Brain microvascular endothelial cell (primary cell): ENCODE measurements around the gene ALS2CL.
A peak's percentile ranks its signal among the peaks of the same experiment; 100 is the strongest.

ENCODE experiments used
- DNase-seq: peaks from one replicate; pipeline ENCODE4 v3.0.0-alpha.2; 2020
- H3K27ac ChIP-seq: fragments of 250-450 bp; sonication (Bioruptor Pico); 2 replicates; pipeline ENCODE4 v1.5.1; 2020; ENCODE audit warnings: mild to moderate bottlenecking, moderate library complexity
- H3K27me3 ChIP-seq: fragments of 250-450 bp; sonication (Bioruptor Pico); replicated peaks from 2 replicates; pipeline ENCODE4 v1.5.1; 2020; ENCODE audit warnings: mild to moderate bottlenecking
- H3K36me3 ChIP-seq: fragments of 250-450 bp; sonication (Bioruptor Pico); replicated peaks from 2 replicates; pipeline ENCODE4 v1.5.1; 2020; ENCODE audit warnings: mild to moderate bottlenecking
- H3K4me3 ChIP-seq: 2 replicates; pipeline ENCODE4 v1.5.1; 2011; ENCODE audit warnings: low read depth, mild to moderate bottlenecking, control low read depth, low read length, moderate library complexity
- in situ Hi-C: cut with HindIII; loops from 2 replicates; pipeline ENCODE4 v1.10.0; 2017; ENCODE audit warnings: low sequenced_read_pairs, low pct_ligation_motif_present
- TF ChIP-seq, protein P1 (sequence below): IDR thresholded peaks from 2 replicates; pipeline ENCODE4 v1.5.1; 2011; ENCODE audit warnings: low read depth, mild to moderate bottlenecking, moderate library complexity, low read length, control low read depth, inconsistent platforms; ENCODE audit errors: missing control alignments

ALS2CL gene

DNA sequence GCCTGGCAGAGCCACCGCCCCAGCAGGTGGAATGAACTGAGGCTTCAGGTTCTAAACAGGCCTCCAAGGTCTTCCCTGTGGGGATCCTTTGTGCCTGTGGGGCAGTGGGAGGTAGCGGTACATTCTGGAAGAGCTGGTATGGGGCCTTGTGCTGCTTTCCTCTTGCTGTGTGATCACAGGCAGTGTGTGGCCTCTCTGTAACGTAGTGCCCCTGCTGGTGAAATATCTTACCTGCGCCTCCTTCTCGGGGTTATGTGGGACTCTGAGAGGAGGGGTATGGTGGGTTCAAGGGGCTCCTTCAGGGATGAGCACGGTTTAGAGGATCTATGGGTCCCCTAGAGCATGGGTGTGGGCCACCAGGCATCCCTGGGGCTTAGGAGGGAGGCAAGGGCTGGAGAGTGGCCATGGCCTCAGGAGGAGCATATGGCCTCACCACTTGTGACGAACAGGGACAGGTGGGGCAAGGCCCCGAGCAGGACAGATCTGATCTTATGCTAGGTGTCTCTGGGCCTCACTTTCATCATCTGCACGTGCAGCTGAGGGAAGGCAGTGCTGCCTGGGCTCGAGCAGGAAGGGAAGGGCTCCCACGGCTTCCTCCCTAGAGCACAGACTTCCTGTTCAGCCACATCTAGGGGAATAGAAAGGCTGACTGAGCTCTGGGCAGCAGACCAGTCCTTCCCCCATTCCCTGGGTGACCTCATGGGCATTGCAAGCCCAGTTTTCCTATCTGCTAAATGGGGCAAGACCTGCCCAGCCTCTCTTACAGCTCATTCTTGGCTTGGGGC is 1.9 kb upstream of the ALS2CL start:
- no peak overlapping the region for H3K4me3 ChIP-seq
- no peak for DNase-seq
- TF ChIP-seq, protein P1, sequence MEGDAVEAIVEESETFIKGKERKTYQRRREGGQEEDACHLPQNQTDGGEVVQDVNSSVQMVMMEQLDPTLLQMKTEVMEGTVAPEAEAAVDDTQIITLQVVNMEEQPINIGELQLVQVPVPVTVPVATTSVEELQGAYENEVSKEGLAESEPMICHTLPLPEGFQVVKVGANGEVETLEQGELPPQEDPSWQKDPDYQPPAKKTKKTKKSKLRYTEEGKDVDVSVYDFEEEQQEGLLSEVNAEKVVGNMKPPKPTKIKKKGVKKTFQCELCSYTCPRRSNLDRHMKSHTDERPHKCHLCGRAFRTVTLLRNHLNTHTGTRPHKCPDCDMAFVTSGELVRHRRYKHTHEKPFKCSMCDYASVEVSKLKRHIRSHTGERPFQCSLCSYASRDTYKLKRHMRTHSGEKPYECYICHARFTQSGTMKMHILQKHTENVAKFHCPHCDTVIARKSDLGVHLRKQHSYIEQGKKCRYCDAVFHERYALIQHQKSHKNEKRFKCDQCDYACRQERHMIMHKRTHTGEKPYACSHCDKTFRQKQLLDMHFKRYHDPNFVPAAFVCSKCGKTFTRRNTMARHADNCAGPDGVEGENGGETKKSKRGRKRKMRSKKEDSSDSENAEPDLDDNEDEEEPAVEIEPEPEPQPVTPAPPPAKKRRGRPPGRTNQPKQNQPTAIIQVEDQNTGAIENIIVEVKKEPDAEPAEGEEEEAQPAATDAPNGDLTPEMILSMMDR = peak; percentile 52
- no peaks in the 10 kb centered on the region for H3K36me3 ChIP-seq
- no peak overlapping the region for H3K27ac ChIP-seq
- in situ Hi-C loops = no loop called here
- H3K27me3 ChIP-seq = no peaks in the 10 kb centered on the region

DNA sequence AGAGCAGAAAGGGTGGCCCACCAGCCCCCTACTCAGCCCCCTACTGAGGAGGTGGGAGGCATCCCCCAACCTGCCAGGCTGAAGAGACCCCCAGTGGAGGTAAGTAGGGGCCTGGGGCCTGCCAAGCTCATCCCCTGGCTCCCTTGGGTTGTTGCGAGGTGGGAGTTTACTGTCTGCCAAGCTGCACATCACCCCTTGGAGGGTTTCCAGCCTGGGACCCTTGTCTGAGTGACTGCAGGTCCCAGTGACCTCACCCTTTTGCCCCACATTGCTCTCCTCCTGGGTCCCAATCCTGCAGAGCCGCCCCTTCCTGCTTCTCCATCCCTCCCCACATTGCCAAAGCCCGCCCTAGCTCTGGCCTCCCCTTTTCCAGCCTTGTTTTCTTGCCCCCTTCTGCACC is 1.0 kb upstream of the ALS2CL start:
- Histone ChIP-seq H3K4me3 (no peak overlapping the region), H3K27ac (no peak overlapping the region), H3K27me3 (no peaks in the 10 kb centered on the region), H3K36me3 (no peaks in the 10 kb centered on the region)
- TF ChIP-seq, protein P1 = no peak
- in situ Hi-C loops = no loop called here
- no peak for DNase-seq

DNA sequence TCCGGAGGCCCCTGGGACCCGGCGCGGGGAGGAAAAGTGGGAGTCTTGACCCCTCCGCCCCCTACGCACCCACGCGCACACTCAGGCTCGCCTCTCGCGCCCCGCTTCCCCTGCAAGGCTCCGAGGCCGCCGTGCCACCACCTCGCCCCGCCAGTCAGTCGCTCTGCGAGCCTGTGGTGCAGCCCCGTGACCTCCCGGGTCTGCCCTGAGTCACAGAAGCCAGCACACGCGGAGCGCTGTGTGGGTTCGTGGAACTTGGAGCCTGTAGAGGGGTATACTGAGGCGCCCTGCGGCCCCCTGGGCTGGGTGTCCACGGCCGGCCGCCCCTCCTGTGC is 380 bp upstream of the ALS2CL start:
- no peaks in the 10 kb centered on the region for H3K27me3 ChIP-seq
- DNase-seq = no peak
- TF ChIP-seq, protein P1 = no peak
- H3K4me3 ChIP-seq = peak overlapping the region; percentile 39
- in situ Hi-C loops = no loop called here
- H3K36me3 ChIP-seq = no peaks in the 10 kb centered on the region
- H3K27ac ChIP-seq = no peak overlapping the region

DNA sequence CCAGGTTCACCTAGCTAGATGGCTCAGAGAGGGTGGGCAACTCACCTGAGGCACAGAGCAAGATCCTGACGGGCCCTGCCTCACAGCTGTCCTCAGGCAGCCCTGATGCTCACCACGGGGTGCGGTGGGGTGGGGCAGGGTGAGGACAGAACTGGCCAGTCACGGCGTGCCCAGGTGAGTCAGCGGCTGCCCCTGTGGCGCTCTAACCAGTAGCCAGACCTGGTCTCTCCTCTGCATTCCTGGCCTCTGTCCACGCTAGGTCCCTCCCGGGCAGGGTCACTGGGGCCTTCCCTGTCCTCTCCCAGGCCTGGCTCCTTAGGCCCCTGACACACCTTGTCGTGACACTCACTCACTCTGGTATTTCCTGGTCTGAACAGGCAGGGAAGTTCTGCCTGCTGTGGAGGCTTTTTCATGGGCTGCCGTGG is 901 bp downstream of the ALS2CL start:
- TF ChIP-seq, protein P1 = no peak
- in situ Hi-C loops = no loop called here
- Histone ChIP-seq H3K27me3 (no peaks in the 10 kb centered on the region), H3K4me3 (no peak overlapping the region), H3K27ac (no peak overlapping the region), H3K36me3 (no peaks in the 10 kb centered on the region)
- DNase-seq = no peak

DNA sequence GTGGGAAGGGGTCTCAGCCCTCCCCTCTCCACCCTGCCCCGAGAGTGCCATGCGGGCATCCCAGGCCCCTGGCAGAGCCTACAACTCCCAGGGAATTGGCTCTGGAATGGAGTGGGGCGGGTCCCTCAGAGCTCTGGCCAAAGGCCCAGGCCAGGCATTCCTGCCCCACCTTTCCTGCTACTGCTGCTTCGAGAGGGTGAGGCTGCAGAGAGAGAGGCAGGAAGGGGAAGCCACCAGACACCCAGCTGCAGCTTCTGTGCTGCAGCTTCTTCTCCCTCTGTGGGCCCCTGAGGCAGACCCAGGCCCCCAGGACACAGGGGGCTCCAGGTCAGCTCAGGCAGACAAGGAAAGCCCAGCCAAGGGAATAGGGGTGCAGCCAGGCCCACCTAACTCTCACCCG is 2.7 kb downstream of the ALS2CL start:
- no peak overlapping the region for H3K4me3 ChIP-seq
- DNase-seq = no peak
- no peak overlapping the region for H3K27ac ChIP-seq
- in situ Hi-C loops = no loop called here
- no peaks in the 10 kb centered on the region for H3K27me3 ChIP-seq
- H3K36me3 ChIP-seq = no peaks in the 10 kb centered on the region
- TF ChIP-seq, protein P1 = no peak

DNA sequence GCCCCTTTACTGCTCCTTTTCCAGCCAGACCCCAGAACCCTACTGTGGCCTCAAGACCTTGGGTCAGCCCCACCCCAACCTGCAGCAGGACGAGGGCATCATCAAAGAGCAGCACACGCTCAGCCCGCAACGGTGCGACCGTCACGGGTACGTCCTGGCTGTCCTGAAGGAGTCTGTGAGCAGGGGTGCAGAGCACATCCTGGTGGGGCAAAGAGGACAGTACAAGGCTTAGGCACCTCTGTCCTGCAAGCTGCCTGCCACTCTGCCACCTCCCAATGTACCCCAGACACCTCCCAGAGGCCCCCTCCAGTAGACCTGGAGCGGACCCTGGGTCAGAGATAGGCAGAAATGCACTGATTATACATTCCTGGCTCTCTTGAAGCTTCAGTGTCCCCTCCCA is 8.0 kb downstream of the ALS2CL start:
- Histone ChIP-seq H3K27me3 (no peaks in the 10 kb centered on the region), H3K4me3 (no peak overlapping the region), H3K36me3 (no peaks in the 10 kb centered on the region), H3K27ac (no peak overlapping the region)
- DNase-seq = no peak
- in situ Hi-C loops = no loop called here
- TF ChIP-seq, protein P1 = no peak
